ENCODE measurements around the gene SCARB2.

The SCARB2 gene

GRCh38 chr4:76219299-76220055, 5.9 kb upstream of the SCARB2 start:
- no peak for DNase-seq

GRCh38 chr4:76216975-76217814, 3.6 kb upstream of the SCARB2 start:
- no peak for DNase-seq

DNA sequence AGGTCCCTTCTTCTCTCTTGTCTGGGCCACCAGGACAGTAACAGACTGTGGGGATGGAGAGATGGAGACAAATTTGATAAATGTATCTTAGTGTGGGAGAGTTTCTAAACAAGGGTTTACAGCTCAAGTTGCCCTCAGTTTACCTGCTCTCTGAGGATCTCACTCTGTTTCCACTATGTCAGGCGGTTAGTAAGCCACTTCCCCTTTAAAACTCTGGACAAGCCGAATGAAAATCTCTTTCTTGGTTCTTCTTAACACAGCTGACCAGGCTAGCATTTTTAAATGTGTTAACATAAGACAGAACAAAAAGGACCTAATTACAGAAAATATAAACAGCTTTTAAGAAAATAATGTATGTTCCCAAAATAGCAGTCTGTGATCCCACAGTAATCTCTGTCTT, 2.9 kb upstream of the SCARB2 start:
- DNase-seq = no peak

GRCh38 chr4:76215077-76215476, 1.5 kb upstream of the SCARB2 start:
- no peak for DNase-seq

- no peak for DNase-seq
Measured at GRCh38 chr4:76214177-76214675, 602 bp upstream of the SCARB2 start.

DNA sequence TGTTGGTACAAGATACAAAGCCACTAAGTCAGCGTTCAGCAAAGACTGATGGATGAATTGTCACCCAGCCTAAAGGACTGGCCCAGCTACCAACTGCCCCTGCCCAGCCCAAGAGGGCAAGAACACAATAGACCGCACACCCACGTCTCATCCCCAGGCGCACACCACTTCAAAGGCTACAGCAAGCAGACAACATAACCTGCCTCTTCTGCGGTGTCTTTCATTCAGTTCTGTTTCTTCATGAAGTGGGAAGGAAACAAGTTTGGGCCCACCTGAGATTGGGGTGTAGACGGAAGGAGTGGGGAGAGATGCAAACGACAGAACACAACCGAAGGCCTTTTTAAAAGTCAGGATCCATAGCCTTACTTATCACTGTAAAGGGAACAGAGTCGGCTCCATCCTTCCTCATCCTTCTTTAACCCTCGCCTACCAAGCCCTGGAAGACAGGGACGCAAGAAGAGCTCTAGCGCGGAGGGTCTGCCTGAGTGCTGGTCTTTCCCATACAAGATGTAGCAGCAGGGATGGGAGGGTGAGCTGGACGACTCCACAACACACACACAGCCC, 691 bp downstream of the SCARB2 start:
- peak; percentile 39 for DNase-seq

DNA sequence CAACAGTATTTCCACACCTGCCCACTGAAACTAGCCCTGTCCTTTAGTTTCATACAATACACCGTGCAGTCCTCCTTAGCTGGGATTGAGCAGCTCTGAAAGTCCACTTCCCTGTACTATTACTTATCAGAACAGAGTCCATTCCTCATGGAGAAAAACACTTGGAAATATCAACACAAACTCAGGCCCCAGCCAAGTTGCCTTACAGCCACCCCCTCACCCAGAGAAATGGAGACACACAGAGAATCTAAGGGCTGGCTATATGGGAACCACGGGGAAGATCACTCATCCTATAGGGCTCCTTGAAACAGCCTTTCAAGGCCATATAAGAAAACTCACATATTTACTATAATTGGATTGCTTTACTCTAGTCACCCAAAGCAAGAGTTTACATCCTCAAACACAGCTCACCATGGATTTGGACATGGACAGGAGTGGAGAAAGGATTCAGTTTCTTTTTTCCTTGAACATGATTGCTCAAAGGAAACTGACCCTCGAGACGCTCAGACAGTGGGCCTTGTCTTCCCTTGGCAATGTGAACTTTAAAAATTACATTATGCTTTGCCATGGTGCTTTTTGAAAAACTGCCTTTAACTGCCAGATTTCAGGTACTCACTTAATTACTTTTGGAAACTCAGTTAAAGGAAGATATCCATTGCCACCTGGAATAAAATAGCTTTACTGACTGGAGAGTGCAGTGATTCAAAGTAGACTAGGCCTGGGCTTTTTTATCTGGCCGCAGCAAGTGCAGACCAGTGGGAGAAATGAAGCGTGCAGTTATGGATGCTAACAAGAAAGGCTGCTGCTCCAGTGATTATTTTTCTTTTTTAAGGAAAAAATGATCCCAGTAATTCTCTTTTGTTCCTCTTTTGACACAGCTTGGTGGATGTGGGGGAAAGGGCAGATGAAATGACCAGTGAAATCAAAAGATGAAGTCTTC, 1.6 kb downstream of the SCARB2 start:
- DNase-seq = no peak

DNA sequence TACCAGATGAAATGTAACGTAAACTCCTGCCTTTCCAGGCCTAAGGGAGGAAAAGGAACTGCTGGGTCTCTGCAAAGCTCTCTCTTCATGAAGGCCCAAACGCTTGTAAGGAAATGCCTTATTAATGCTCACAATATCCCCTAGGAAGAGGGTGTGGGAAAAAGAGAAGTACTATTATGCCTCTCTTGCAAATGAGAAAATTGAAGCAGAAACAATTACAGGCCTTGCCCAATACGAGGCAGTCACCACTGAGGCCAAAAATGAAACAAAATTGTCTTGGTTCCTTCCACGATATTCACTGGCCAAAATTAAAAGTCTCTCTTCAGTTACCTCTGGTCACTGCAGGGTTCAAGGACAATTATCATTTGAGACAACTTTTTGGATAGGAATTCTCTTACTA, 3.2 kb downstream of the SCARB2 start:
- no peak for DNase-seq

- no peak for DNase-seq
Measured at GRCh38 chr4:76209881-76210280, 3.7 kb downstream of the SCARB2 start.

GRCh38 chr4:76208005-76208765, 5.4 kb downstream of the SCARB2 start:
- DNase-seq = no peak

DNA sequence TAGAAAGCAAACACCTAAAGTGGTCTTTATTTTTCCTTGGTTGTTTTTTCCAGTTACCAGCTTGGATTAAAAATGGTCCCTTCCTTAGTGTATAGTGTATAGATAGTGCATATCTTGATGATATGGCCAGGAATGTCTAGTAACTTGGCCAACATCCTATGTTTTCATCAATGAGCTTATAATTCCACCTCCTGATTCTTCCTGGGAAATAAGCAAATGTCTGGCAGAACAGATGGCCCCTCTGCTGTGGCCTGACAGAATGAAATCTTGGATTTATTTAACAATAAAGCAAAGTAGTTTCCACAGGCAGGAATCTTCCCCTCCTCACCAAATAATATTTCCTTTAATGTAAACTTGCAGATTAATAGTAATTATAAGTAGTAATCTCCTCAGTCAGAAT, 6.1 kb downstream of the SCARB2 start:
- DNase-seq = no peak

GRCh38 chr4:76206222-76206942, 7.2 kb downstream of the SCARB2 start:
- DNase-seq = no peak

GRCh38 chr4:76205476-76205875, 8.1 kb downstream of the SCARB2 start:
- no peak for DNase-seq

- no peak for DNase-seq
Measured at GRCh38 chr4:76204936-76205335, 8.7 kb downstream of the SCARB2 start.

DNA sequence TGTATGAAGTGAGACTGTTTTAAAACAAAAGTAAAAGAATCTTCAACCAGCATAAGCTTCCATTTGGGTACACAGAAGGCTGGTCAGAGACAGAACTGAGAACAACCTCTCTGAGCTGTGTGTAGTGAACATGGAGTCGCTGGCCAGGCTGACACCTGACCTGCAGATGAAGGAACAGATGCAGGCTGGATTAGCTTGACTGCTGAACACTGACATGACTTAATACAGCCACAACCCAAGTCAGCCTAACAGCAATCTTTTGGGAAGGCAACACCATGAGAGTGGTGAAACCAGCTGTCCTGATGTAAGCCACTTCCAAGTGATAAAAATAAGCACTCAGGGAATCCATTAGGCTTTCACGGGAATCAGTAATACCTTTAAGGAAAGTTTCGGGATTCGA, 10.1 kb downstream of the SCARB2 start:
- DNase-seq = no peak

DNA sequence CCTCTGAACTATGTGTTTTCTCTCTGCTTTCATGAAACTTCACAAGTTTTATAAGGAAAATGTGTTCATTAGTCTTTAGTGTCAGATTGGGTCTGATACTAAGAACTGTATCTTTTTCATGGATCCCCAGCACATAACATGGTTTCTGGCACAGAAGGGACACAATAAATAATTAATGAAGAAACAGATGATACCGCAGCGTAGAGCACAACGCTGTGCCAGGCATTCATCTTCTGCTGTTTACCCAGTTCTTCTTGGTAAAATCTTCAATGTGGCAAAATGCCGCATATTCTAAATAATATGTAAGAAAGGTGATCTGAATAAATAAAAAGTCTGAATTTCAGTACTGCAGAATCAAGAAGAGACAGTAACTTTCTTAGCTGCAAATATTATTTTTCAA, 12.3 kb downstream of the SCARB2 start:
- DNase-seq = no peak

- DNase-seq = no peak
Measured at GRCh38 chr4:76200771-76201231, 12.8 kb downstream of the SCARB2 start.

GRCh38 chr4:76199664-76200211, 13.9 kb downstream of the SCARB2 start:
- DNase-seq = no peak

DNA sequence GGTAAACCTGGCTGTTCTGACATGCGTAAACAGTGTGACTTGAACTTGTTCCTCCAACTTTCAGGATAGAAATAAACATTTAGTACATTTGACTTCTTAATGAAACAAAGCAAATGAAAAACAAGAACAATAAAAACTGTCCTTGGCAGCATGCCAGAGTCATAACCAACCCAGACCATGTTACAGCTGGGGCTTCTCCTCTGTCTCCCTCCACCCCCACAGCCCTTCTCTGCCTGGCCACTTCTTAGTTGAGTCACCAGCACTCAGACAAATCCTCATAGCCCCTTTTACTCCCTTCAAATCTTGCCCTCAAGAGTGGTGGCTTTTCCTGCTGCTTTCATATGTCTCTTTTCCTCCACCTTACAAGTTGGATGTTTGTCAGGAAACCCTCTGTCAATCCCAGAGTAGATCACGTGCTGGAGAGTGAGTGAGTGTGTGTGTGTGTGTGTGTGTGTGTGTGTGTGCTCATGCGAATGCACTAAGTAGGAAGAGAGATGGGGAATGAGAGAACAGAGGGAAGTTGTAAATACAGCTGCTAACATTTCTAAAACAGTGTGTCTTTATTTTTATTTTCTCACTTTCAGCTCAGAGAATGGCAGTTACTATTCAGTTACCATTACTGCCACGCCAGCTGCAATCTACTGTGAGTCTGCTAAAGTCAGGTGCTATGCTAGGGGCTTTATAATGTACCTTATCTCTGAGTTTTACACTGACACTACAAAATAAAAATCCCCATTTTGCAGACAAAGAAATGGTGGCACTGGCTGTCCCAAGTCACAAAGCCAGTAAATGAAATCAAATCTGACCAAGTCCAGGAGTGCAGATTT, 15.0 kb downstream of the SCARB2 start:
- no peak for DNase-seq

- DNase-seq = no peak
Measured at GRCh38 chr4:76197971-76198410, 15.6 kb downstream of the SCARB2 start.

Data from activated CD4-positive, CD25-positive, alpha-beta regulatory T cell treated with anti-CD3 and anti-CD28 coated beads, Interleukin-2, amount 50 U/mL, for 72 hours (primary cell).